ENCODE data around the gene ITGB7. TPM values are rescaled to one million over a fixed set of nuclear protein-coding genes. Genes with fewer than 3 reads are reported as not detected.

The ITGB7 gene
- total and polyA plus RNA-seq, 3 donors from 2014 or later = 0.24 to 3.7 (median 1.2) TPM

DNA sequence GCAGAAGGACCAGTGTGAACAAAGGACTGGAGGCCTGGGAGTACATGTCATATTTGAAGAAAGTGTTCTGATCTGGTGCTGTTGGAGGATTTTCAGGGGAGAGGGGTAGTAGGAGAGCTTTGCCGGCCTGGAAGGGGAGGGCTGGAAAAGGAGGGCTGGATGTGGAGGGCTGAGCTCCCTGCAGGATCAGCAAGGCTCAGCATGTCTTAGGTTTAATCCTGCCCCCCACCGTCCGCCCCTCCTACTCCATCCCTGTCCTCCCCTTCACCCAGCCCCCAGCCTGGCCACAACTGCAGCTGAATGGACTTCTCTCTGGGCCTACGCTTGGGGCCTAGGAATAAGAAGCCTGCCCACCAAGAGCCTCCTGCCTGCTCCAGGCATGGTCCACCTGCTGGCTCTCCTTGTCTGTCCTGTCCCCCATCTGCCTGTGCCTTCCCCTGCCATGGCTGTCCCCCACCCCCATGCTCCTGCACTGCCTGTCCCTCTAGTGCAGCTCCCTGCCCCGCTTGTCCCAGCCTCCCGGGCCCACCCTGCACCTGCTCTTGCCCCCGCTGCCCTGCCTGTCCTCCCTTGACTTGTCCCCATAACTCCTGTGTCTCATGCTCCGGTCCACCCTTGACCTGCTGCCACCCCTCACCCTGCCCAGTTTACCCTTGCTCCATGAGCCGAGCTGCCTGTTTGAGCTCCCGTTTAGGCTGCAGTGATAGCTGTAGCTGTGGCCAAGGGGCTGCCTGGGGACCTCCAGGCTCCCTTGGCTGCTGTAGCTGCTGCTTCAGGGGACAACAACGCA, 34.8 kb upstream of the ITGB7 start:
- no peak for TF ChIP-seq POLR2A (IDR thresholded peaks at IDR 0.05)
- TF ChIP-seq, protein P1, sequence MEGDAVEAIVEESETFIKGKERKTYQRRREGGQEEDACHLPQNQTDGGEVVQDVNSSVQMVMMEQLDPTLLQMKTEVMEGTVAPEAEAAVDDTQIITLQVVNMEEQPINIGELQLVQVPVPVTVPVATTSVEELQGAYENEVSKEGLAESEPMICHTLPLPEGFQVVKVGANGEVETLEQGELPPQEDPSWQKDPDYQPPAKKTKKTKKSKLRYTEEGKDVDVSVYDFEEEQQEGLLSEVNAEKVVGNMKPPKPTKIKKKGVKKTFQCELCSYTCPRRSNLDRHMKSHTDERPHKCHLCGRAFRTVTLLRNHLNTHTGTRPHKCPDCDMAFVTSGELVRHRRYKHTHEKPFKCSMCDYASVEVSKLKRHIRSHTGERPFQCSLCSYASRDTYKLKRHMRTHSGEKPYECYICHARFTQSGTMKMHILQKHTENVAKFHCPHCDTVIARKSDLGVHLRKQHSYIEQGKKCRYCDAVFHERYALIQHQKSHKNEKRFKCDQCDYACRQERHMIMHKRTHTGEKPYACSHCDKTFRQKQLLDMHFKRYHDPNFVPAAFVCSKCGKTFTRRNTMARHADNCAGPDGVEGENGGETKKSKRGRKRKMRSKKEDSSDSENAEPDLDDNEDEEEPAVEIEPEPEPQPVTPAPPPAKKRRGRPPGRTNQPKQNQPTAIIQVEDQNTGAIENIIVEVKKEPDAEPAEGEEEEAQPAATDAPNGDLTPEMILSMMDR (IDR thresholded peaks at IDR 0.05) = no peak
- no peaks in the 10 kb centered on the region for H3K9me3 ChIP-seq
- no peak overlapping the region for H3K4me3 ChIP-seq
- intact Hi-C loops (cut with DNase I; ENCODE audit: low total_unique reads) = no loop called here
- no peaks in the 10 kb centered on the region for H3K4me1 ChIP-seq
- no peak for DNase-seq
- 70 to 71% methylated on average over 10 to 11 of the region's 11 CpGs for WGBS, 2 donors
- H3K36me3 ChIP-seq (ENCODE audit: low read depth, missing control alignments) = no peaks in the 10 kb centered on the region
- H3K27me3 ChIP-seq = no peaks in the 10 kb centered on the region
- no peak overlapping the region for H3K27ac ChIP-seq

DNA sequence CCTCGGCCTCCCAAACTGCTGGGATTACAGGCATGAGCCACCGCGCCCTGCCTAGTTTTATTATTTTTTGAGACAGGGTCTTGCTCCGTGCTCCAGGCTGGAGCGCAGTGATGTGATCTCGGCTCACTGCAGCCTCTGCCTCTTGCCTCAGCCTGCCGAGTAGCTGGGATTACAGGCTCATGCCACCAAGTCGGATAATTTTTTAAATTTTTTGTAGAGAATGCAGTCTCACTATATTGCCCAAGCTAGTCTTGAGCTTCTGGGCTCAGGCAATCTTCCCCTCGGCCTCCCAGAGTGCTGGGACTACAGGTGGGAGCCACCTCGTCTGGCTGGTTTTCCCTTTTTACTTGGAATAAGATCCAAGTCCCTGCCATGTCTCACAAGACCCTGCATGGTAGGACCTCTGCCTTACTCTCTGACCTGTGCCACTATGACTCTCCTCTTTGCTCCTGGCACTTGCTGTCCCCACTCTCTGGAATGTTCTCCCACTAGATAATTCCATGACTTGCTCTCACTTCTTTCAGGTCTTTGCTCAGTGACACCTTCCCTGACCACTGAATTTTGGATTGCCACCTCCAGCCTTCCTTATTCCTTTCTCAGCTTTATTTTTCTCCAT, 32.7 kb upstream of the ITGB7 start:
- Histone ChIP-seq H3K4me1 (no peaks in the 10 kb centered on the region), H3K27me3 (no peaks in the 10 kb centered on the region), H3K27ac (no peak overlapping the region), H3K4me3 (no peak overlapping the region), H3K9me3 (no peaks in the 10 kb centered on the region), H3K36me3 (ENCODE audit: low read depth, missing control alignments) (no peaks in the 10 kb centered on the region)
- WGBS, 2 donors = 92% methylated on average over 10 of the region's 10 CpGs
- no peak for TF ChIP-seq POLR2A (IDR thresholded peaks at IDR 0.05)
- TF ChIP-seq, protein P1 (IDR thresholded peaks at IDR 0.05) = no peak
- no peak for DNase-seq
- intact Hi-C loops (cut with DNase I; ENCODE audit: low total_unique reads) = no loop called here

DNA sequence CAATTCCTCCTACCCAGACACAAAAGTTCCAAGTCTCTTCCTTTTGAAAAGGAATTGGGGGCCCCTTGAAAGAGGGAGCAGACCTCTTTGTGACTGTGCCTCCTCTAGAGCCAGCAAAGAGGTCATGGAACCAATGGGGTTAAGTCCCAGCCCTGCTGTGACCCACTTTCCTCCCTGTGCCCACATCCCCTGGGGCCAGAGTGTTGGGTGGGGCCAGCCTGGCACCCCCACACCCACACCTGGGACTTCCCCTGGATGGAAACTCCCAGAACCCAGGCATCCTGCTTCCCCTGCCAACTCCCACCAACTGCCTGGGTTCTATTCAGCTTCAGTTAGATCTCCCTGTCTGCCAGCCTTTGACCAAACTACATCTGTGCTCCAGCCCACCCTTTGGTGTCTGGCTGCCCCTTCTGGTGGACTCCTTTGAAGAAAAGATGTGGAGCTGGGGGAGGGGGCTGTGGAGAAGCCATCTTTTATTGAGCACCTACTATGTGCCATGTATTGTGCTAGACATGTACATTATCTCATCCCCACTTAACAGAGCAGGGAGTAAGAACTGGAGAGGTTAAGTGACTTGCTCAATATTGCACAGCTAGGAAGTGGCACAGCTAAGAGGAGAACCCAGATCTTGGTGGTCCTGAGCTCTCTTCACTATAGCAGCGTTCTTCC, 29.5 kb upstream of the ITGB7 start:
- Histone ChIP-seq H3K27me3 (no peaks in the 10 kb centered on the region), H3K9me3 (no peaks in the 10 kb centered on the region), H3K27ac (no peak overlapping the region), H3K4me1 (peaks cover 16% of the 10 kb centered on the region), H3K36me3 (ENCODE audit: low read depth, missing control alignments) (no peaks in the 10 kb centered on the region), H3K4me3 (no peak overlapping the region)
- TF ChIP-seq, protein P1 (IDR thresholded peaks at IDR 0.05) = no peak
- WGBS, 2 donors = 88 to 91% methylated on average over 1 of the region's 1 CpG
- DNase-seq = no peak
- intact Hi-C loops (cut with DNase I; ENCODE audit: low total_unique reads) = no loop called here

DNA sequence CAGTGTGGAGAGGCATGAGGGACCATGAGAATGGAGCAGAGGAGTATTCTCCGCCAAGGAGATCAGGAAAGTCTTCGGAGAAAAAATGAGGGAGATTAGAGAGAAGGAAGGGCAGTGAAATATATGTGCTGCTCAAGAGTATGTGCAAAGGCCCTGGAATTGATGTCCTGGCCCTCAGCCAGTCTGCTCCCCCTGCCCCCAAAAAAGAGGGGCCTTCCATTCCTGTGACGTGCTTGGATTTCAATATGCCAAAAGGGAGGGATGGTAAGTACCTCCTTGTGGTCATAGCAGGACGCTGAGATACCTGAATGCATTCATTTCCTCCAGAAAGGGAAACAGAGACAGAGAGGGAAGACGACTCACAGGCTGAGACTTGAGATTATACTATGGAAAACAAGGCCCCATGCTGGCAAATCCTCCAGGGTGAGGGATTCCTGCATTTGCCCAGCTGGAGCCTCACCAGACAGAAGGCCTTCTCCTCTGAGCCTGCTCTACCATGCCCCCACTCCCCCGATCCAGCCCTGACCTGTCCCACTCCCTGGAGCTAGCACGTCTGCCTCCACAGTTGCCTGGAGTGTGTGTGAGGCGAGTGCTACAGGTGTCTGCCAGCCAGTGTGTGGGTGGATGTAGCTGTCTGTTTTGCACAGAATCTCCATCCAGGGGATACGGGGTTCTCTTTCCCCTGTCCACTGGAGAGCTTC, 28.8 kb upstream of the ITGB7 start:
- H3K4me1 ChIP-seq = peaks cover 23% of the 10 kb centered on the region
- WGBS, 2 donors = 72 to 74% methylated on average over 9 of the region's 9 CpGs
- no peak for TF ChIP-seq POLR2A (IDR thresholded peaks at IDR 0.05)
- TF ChIP-seq, protein P1 (IDR thresholded peaks at IDR 0.05) = no peak
- H3K4me3 ChIP-seq = no peak overlapping the region
- intact Hi-C loops (cut with DNase I; ENCODE audit: low total_unique reads) = no loop called here
- no peak overlapping the region for H3K27ac ChIP-seq
- no peaks in the 10 kb centered on the region for H3K36me3 ChIP-seq (ENCODE audit: low read depth, missing control alignments)
- DNase-seq = no peak
- H3K27me3 ChIP-seq = no peaks in the 10 kb centered on the region
- no peaks in the 10 kb centered on the region for H3K9me3 ChIP-seq
